ENCODE results near the gene ZBTB45.

ZBTB45 gene

GRCh38 chr19:58519355-58520256 is at the start of gene ZBTB45:
Gene ZBTB45, minus strand, starts transcription at chr19:58519810. Its CDS starts 2,137 bp downstream, at chr19:58517673.
- FAIRE-seq (no peak), DNase-seq (ENCODE audit: low spot score) (peak; percentile 77)

- DNase-seq (ENCODE audit: low spot score) (no peak), FAIRE-seq (no peak)
Measured at GRCh38 chr19:58568453-58569130, 49.0 kb upstream of the ZBTB45 start.

DNA sequence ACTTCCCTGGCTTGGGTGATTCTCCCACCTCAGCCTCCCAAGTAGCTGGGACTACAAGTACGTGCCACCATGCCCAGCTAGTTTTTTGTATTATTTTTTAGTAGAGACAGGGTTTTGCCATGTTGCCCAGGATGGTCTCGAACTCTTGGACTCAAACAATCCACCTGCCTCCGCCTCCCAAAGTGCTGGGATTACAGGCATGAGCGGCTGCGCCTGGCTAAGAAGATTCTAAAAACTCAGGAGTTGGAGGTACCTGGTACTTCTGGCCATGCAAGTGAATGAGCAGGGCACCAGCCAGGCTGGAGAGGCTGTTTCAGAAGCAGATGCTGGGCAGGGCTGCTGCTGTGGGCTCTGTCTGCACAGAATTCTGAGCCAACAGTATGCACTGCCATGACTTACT is 47.4 kb upstream of the ZBTB45 start:
- FAIRE-seq (no peak), DNase-seq (ENCODE audit: low spot score) (no peak)

GRCh38 chr19:58563823-58564222 is 44.2 kb upstream of the ZBTB45 start:
- DNase-seq (ENCODE audit: low spot score): no peak

DNA sequence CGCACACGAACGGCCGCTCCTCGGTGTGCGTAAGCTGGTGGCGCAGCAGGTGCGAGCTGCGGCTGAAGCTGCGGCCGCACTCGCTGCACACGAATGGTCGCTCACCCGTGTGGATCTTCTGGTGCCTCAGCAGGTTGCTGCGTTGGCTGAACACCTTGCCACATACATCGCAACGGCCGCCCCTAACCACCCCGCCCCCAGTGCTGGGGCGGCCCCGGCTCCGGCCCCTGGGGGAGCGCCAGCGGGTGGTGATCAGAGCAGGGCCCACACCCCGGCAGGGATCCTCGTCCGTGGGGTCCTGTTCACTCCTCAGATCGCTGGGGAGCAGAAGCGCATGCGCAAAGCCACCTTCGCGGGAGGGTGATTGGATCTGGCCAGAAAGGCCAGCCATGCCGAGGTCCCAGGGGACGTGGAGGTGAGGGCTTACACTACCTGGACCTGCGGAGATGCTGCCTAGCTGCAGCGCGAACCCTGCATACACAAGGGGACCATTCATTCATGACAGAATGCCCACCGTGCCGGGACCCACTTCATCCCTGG is 43.5 kb upstream of the ZBTB45 start:
- DNase-seq (ENCODE audit: low spot score): no peak
- FAIRE-seq: no peak

More at GRCh38 chr19:58563823-58564222, 44.2 kb upstream of the ZBTB45 start:
- FAIRE-seq: no peak

- no peak for FAIRE-seq
- DNase-seq (ENCODE audit: low spot score): no peak
Measured at GRCh38 chr19:58562122-58563033, 42.8 kb upstream of the ZBTB45 start.

- FAIRE-seq (no peak), DNase-seq (ENCODE audit: low spot score) (no peak)
Measured at GRCh38 chr19:58561373-58562121, 41.9 kb upstream of the ZBTB45 start.

DNA sequence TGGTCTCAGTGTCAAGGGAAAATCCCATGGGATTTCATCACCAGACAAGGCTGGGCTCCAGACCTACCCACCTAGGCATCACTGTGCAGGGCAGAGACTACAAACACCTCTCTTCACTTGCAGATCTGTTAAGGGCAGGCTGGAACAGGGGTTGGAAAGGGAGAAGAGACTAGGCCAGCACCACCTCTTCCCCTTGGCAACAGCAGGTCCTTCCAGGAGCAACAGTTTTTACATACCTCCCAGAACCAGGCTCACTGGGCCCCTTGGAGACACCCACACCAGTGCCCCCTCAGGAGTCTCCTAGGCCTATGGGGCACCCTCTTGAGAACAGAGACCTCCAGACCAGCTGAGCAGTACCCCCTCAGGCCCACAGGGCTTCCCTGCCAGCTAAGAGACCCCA is 41.3 kb upstream of the ZBTB45 start:
- no peak for DNase-seq (ENCODE audit: low spot score)
- FAIRE-seq: no peak

DNA sequence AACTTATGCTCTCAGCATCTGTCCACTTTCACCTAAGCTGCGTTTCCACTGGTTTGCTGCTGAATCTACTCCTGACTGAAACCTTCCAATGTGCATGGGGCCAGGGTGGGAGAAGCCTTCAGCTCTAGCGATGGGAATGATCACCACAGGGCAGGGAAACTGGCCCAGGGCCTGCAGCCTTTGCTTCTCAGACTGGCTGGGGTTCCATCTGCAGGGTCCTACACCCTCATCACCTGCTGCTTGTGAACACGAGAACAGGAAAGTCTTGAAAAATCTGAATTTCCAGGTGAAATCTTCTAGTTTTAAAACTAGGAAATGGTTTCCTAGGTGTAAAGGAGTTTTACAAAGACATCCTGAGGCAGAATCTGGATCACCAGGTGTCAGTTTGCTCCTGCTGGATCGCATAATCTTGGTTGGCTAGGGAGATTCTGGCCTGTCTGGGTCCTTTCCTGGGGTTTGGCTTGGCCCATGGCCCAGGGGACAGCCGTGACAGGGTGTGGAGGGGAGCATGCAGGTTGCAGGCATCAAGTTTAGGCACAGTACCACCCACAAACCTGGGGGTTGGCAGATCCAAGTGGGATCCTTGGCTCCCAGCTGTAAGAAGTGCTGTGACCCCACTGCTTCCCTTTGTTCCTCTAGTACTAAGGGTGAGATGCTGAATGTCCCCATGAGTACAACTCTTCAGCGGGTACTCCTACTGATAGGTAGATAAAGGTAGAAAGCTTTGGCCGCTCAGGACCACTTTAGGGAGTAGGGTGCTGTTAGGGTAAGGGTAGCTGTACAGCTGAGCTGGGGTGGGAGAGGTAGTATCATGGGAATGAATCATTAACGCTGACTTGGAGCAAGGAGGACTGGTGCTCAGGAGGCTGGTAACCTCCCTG is 40.6 kb upstream of the ZBTB45 start:
- DNase-seq (ENCODE audit: low spot score) (no peak), FAIRE-seq (no peak)

DNA sequence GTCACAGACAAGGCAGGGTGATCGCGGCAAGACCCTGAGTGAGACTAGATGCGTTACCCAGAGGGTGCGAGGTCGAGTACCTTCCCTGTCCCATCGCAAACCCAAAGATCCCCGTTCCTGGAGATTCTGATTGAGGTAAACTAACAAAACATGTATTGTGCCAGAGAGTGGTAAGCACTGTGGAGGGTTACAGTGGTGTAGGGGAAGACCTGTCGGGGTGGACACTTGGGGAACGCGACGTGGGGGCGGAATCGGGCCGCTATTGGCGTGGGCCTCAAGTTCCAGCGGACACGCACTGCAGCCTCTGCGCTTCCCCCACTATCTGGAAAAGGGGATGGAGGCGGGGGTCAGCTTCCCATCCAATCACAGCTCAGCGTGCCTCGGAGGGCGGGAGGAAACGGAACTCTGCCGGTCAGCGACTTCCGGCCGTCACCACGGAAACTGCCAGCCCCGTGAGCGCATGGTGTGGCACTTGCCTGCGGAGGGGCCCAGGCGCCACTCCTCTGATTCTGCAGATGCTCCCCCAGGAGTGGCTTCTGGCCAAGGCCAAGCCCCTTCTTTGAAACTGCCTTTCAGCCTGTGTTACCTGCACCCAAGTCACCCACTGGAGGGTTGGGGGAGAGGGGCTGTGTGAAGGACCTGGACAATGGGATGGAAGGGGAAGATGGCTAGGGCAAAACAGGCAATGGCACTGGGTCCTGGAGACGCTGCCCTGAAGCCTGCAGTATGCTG is 39.8 kb upstream of the ZBTB45 start:
- DNase-seq (ENCODE audit: low spot score) (peak; percentile 87), FAIRE-seq (no peak)

DNA sequence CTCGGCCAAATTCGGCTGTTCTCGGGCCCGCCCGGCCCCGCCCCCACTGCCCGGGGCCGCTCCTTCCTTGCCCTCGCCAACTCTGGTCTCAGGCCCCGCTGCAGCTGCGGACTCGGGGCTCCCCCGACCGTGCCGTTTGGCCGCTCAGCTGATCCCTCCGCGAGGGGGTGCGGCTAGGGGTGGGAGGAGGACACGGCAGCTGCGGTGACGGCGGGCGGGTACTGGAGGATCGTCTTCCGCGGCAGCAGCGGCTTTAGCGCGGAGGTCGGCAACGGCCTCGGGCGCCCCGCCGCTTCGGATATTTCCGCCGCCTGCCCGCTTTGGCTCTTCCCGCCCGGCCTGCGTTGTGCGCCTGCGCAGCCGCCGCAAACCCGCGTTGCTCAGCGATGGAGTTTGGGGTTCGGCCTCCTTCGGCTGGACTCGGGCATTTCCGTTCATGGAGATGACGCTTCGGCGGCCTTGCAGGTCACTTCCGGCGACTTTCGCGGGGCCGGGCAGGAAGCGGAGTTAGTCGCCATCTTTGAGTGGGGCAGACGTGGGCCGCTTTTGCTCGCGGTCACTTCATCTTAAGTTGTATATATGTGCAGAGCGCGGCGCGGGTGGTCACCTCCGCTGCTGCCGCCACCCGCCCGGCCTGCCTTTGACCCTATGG is 39.1 kb upstream of the ZBTB45 start:
- FAIRE-seq (peak; percentile 52), DNase-seq (ENCODE audit: low spot score) (peak; percentile 89)

GRCh38 chr19:58558066-58558622 is 38.5 kb upstream of the ZBTB45 start, which contains the start of gene UBE2M:
Gene UBE2M, minus strand, starts transcription at chr19:58558611. Its CDS starts 230 bp downstream, at chr19:58558381.
- FAIRE-seq (no peak), DNase-seq (ENCODE audit: low spot score) (no peak)

DNA sequence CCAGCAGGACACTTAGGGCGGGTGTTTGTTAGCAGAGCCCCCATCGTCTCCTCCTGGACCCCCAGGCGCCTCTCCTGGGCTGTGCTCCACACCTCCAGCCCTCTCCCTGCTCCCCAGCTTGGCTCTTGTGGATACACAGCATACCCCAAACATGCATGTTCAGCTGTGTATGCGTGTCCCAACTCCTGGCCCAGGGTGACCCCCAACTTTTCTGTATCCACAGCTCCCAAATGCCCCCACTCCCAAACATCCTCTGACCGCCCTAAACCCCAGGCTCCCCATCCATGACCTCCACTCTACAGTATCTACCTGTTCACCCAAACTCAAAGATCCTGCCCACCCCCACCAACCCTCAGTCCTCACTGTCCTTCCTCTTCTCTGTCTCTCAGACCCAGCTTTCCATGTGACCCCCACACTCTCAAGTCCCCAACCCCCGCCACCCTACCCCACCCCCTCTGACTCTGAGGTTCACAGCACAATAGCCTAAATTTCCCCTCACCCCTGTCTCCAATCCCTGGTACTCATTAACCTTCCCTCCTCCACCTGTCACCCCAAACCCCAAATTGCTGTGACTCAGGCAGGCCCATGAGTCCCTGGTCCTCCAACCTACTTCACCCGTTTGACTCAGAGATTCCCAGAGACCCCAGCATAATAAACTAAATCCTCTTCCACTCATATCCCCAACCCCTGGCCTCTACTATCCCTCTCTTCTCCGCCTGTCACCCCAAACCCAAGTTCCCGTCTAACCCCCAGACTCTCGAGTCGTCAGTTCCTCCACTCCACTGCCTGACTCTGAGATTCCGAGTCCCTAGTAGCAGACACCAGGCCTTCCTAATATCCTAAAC is 37.8 kb upstream of the ZBTB45 start:
- DNase-seq (ENCODE audit: low spot score) (no peak), FAIRE-seq (no peak)

- no peak for FAIRE-seq
Measured at GRCh38 chr19:58556622-58557220, 37.1 kb upstream of the ZBTB45 start.

DNA sequence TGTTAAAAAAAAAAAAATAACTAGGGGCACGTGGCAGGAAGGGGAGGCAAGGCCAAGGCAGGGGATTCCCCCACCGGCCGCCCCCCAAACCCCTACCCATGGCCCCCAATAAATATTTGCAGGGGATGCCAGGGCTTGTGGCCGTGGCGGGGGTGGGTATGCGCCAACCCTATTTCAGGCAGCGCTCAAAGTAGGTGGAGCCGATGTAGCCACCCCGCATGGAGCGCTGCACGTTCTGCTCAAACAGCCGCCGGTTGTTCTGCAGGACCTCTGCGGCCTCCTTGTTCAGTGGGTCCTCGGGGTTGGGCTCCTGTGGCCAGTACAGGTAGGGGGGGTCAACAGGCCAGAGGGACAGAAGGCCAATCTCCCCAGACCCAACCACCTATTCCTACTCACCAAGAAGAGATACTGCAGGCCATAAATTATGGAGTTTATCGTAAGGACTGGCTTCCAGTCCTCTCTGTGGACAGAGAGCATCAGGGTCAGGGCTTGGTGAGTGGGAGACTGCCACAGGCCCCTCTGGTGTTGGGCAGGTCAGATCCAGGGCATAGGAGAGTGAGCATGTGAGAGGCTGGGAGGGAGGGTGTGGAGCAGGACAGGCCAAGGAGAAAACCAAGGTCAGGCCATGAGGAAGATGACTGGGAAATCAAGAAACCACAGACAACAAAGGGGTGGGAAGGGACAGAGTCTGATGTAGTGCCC is 36.5 kb upstream of the ZBTB45 start:
- FAIRE-seq (no peak), DNase-seq (ENCODE audit: low spot score) (no peak)

More at GRCh38 chr19:58556622-58557220, 37.1 kb upstream of the ZBTB45 start:
- DNase-seq (ENCODE audit: low spot score): no peak

GRCh38 chr19:58555369-58555885 is 35.8 kb upstream of the ZBTB45 start:
- DNase-seq (ENCODE audit: low spot score) (no peak), FAIRE-seq (no peak)

Measured in urothelium cell line (cell line).